C4-2B (cell line): ENCODE measurements around the gene ARHGAP11A.
"Not testable (repeated sequence)": the region's sequence is repeated elsewhere in the genome, so short reads cannot be mapped to it uniquely, and the experiment has no call there.

Source experiments
- ZFX ChIP-seq: fragments of 450-650 bp; IDR thresholded peaks from 2 replicates; pipeline ENCODE4 v1.6.1; 2017
- TF ChIP-seq, protein P1 (sequence below): fragments of 450-650 bp; conservative IDR thresholded peaks from 2 replicates; pipeline ENCODE4 v1.5.1; 2017; ENCODE audit warnings: mild to moderate bottlenecking

DNA sequence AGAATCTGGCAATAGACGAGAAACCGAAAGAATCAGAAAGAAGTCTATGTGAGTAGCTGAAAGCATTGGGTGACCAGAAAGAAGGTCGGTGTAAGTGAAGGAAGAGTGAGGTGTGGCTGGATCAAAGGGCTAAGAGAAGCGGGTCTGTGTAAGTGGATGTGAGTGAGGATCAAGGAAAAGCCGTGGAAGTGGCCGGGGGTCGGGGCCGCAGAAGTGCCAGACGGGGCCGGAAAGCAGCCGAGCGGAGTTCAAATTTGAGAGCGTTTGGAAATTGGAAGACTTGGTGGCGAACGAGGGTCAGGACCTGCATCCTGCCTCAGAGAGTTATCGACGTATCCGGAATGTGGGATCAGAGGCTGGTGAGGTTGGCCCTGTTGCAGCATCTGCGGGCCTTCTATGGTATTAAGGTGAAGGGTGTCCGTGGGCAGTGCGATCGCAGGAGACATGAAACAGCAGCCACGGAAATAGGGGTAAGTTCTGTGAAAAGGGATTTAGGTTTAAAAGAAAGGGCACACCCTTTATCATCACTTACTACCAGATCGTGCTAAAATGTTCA, 645 bp downstream of the ARHGAP11A start:
- TF ChIP-seq, protein P1, sequence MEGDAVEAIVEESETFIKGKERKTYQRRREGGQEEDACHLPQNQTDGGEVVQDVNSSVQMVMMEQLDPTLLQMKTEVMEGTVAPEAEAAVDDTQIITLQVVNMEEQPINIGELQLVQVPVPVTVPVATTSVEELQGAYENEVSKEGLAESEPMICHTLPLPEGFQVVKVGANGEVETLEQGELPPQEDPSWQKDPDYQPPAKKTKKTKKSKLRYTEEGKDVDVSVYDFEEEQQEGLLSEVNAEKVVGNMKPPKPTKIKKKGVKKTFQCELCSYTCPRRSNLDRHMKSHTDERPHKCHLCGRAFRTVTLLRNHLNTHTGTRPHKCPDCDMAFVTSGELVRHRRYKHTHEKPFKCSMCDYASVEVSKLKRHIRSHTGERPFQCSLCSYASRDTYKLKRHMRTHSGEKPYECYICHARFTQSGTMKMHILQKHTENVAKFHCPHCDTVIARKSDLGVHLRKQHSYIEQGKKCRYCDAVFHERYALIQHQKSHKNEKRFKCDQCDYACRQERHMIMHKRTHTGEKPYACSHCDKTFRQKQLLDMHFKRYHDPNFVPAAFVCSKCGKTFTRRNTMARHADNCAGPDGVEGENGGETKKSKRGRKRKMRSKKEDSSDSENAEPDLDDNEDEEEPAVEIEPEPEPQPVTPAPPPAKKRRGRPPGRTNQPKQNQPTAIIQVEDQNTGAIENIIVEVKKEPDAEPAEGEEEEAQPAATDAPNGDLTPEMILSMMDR: not testable (repeated sequence)
- TF ChIP-seq ZFX: not testable (repeated sequence)
